ENCODE data around the gene ERBB4. TPM values are rescaled to one million over a fixed set of nuclear protein-coding genes. Genes with fewer than 3 reads are reported as not detected.

ERBB4 gene
- total RNA-seq, 1 experiment from 2014 or later: 0.04 TPM

GRCh38 chr2:211329882-211330281 lies 1208.7 kb downstream of the ERBB4 start:
- peaks cover 26 to 30% of the 10 kb centered on the region in 2 experiments for H3K4me1 Mint-ChIP-seq

More at GRCh38 chr2:211329882-211330281, 1208.7 kb downstream of the ERBB4 start:
- Histone ChIP-seq H3K9me3 (ENCODE audit: control insufficient read depth, low read depth, low read length) (no peaks in the 10 kb centered on the region), H2AFZ (ENCODE audit: low read length) (no peak overlapping the region), H3K4me1 (ENCODE audit: insufficient read depth, low read length) (peaks cover 6% of the 10 kb centered on the region; the same call in 1 of the 2 replicates), H2BK12ac (ENCODE audit: insufficient read length, low read depth, low read length) (no peak overlapping the region), H4K5ac (ENCODE audit: insufficient read length, low read depth, low read length) (no peak overlapping the region), H3K9ac (ENCODE audit: extremely low read depth, insufficient read length, low read length) (no peak overlapping the region), H4K91ac (ENCODE audit: insufficient read length, low read depth, low read length) (no peak overlapping the region), H3K56ac (ENCODE audit: insufficient read length, low read depth, low read length) (no peak overlapping the region), H3K79me2 (ENCODE audit: insufficient read depth, low read length) (no peaks in the 10 kb centered on the region), H2BK120ac (ENCODE audit: low read depth, low read length, poor library complexity, severe bottlenecking) (no peak overlapping the region), H3K4me2 (ENCODE audit: insufficient read depth, insufficient read length, low read length) (no peak overlapping the region), H3K79me1 (ENCODE audit: insufficient read depth, low read depth, low read length, poor library complexity, severe bottlenecking) (no peaks in the 10 kb centered on the region), H3K18ac (ENCODE audit: insufficient read length, low read depth, low read length) (no peak overlapping the region), H2BK15ac (ENCODE audit: low read depth, low read length) (no peak overlapping the region), H3K27me3 (ENCODE audit: insufficient read depth, low read length) (no peaks in the 10 kb centered on the region), H3T11ph (ENCODE audit: low read length) (no peak overlapping the region), H2AK5ac (ENCODE audit: insufficient read length, low read length) (no peak overlapping the region), H3K4ac (ENCODE audit: low read depth, low read length) (no peak overlapping the region), H4K20me1 (ENCODE audit: control insufficient read depth, insufficient read depth, insufficient read length) (no peaks in the 10 kb centered on the region), H3K14ac (ENCODE audit: insufficient read depth, low read length) (no peak overlapping the region), H3K27ac (ENCODE audit: insufficient read length, low read depth, low read length) (no peak overlapping the region), H3K23me2 (ENCODE audit: insufficient read length, low read depth, low read length, poor library complexity, severe bottlenecking) (no peaks in the 10 kb centered on the region), H3K23ac (ENCODE audit: insufficient read length, low read depth, low read length) (no peak overlapping the region), H2BK5ac (ENCODE audit: insufficient read length, low read length) (no peak overlapping the region), H2BK20ac (ENCODE audit: low read depth, low read length, poor library complexity, severe bottlenecking) (no peak overlapping the region), H4K8ac (replicated peaks; ENCODE audit: insufficient read length, low read depth, low read length) (no peak overlapping the region)
- Mint-ChIP-seq H3K9me3 (no peaks in the 10 kb centered on the region), H3K4me3 (no peak overlapping the region), H3K36me3 (ENCODE audit: insufficient read depth in 1 of 3, low read depth in 3 of 3) (no peaks in the 10 kb centered on the region), H3K27ac (no peak overlapping the region), H3K27me3 (ENCODE audit: low read depth) (peaks cover 15% of the 10 kb centered on the region)
- no peak for DNase-seq
- TF ChIP-seq CTCF (conservative IDR thresholded peaks at IDR 0.05): no peak
- WGBS (ENCODE audit: extremely low coverage, insufficient read length, low lambda C conversion rate): no CpG with 5 or more reads among the region's 10 CpGs

All from H9 (cell line).